ENCODE measurements around the gene WNT5B. TPM values are rescaled to one million over a fixed set of nuclear protein-coding genes. Genes with fewer than 3 reads are reported as not detected.

The WNT5B gene
- total and polyA plus RNA-seq, 2 donors = 4.1 to 4.8 TPM

Other genes with a start within 250 kb of the WNT5B start
- gene FBXL14, start 34.6 kb upstream of the WNT5B start, total RNA-seq = 14.9 TPM
- gene FBXL14, start 34.6 kb upstream of the WNT5B start, polyA plus RNA-seq = 7.6 TPM
- 17.6 TPM for gene ADIPOR2, start 61.8 kb downstream of the WNT5B start, total RNA-seq
- gene ADIPOR2, start 61.8 kb downstream of the WNT5B start, polyA plus RNA-seq = 25.6 TPM
- 0.05 TPM for gene LRTM2, start 191.3 kb downstream of the WNT5B start, total RNA-seq
- gene LRTM2, start 191.3 kb downstream of the WNT5B start, polyA plus RNA-seq = 0.11 TPM

All from thymus (tissue), 2 donors.